GM10266 (cell line): ENCODE results near the gene ASB5.
"Not testable (repeated sequence)": the region's sequence is repeated elsewhere in the genome, so short reads cannot be mapped to it uniquely, and the experiment has no call there.

Experiments used
- DNase-seq: peaks from one replicate; pipeline ENCODE4 v3.0.0; 2012; ENCODE audit errors: extremely low spot score
- CTCF ChIP-seq: IDR thresholded peaks from 2 replicates; pipeline ENCODE4 v1.5.1; 2012; ENCODE audit warnings: mild to moderate bottlenecking, low read depth; ENCODE audit not compliant: control insufficient read depth, insufficient read depth; ENCODE audit errors: missing control alignments

ASB5 gene

GRCh38 chr4:176306837-176307665 lies 38.0 kb upstream of the ASB5 start:
- no peak for DNase-seq

GRCh38 chr4:176303938-176304337 lies 34.9 kb upstream of the ASB5 start:
- no peak for DNase-seq
- TF ChIP-seq CTCF = no peak

More at GRCh38 chr4:176306837-176307665, 38.0 kb upstream of the ASB5 start:
- no peak for TF ChIP-seq CTCF

GRCh38 chr4:176302283-176303275 lies 33.6 kb upstream of the ASB5 start:
- DNase-seq = no peak
- TF ChIP-seq CTCF = no peak

GRCh38 chr4:176300565-176300964 lies 31.5 kb upstream of the ASB5 start:
- DNase-seq = no peak
- TF ChIP-seq CTCF = no peak

GRCh38 chr4:176300036-176300435 lies 31.0 kb upstream of the ASB5 start:
- no peak for TF ChIP-seq CTCF
- no peak for DNase-seq

- no peak for DNase-seq
- no peak for TF ChIP-seq CTCF
These were observed 29.6 kb upstream of the ASB5 start for GRCh38 chr4:176298664-176299063.

GRCh38 chr4:176295907-176296306 lies 26.9 kb upstream of the ASB5 start:
- not testable (repeated sequence) for DNase-seq
